Keratinocyte (primary cell): ENCODE measurements around the gene PRSS58. TPM values are rescaled to one million over a fixed set of nuclear protein-coding genes. Genes with fewer than 3 reads are reported as not detected.

Source experiments
- DNase-seq: peaks from one replicate; pipeline ENCODE4 v3.0.0-alpha.2; 2011; ENCODE audit warnings: low read depth, missing footprints, low spot score
- FAIRE-seq: peaks from 2 replicates; lab custom pipeline; 2011; peaks lifted over from hg19 to GRCh38; lab: Jason Lieb, UNC
- H2AFZ ChIP-seq: 2 replicates; pipeline ENCODE4 v1.6.0; 2012; ENCODE audit warnings: low read length, control low read depth, inconsistent platforms; ENCODE audit not compliant: control insufficient read depth
- H3K27ac ChIP-seq: 2 replicates; pipeline ENCODE4 v1.5.1; 2011; ENCODE audit warnings: low read length; ENCODE audit not compliant: control insufficient read depth, insufficient read depth
- H3K27me3 ChIP-seq: 3 replicates; pipeline ENCODE4 v1.6.0; 2011; ENCODE audit warnings: low read length; ENCODE audit not compliant: control insufficient read depth, insufficient read depth; ENCODE audit errors: extremely low read depth
- H3K36me3 ChIP-seq, 2 experiments: 2 replicates in 1 of 2; 3 replicates in 1 of 2; pipeline ENCODE4 v1.5.1; 2011; ENCODE audit warnings: low read length in 2 of 2, mild to moderate bottlenecking in 1 of 2; ENCODE audit not compliant: control insufficient read depth in 2 of 2, insufficient read depth in 2 of 2; ENCODE audit errors: extremely low read depth in 1 of 2
- H3K4me1 ChIP-seq: 3 replicates; pipeline ENCODE4 v1.5.1; 2011; ENCODE audit warnings: low read length; ENCODE audit not compliant: control insufficient read depth, insufficient read depth; ENCODE audit errors: extremely low read depth
- H3K4me2 ChIP-seq: 3 replicates; pipeline ENCODE4 v1.6.0; 2011; ENCODE audit warnings: low read depth, low read length; ENCODE audit not compliant: control insufficient read depth, insufficient read depth; ENCODE audit errors: extremely low read depth
- H3K4me3 ChIP-seq, 3 experiments: fragments of 200-600 bp in 1 of 3; sonication (generic) in 1 of 3; 2 replicates in 2 of 3; 3 replicates in 1 of 3; pipeline ENCODE4 v1.5.1; 2011 to 2016; ENCODE audit warnings: low read length in 3 of 3, mild to moderate bottlenecking in 3 of 3, control low read depth in 2 of 3, inconsistent platforms in 1 of 3, low read depth in 1 of 3, mixed read lengths in 1 of 3, mixed run types in 1 of 3, moderate library complexity in 1 of 3; ENCODE audit not compliant: control insufficient read depth in 2 of 3, insufficient read depth in 2 of 3; ENCODE audit errors: extremely low read depth in 1 of 3
- H3K79me2 ChIP-seq: 2 replicates; pipeline ENCODE4 v1.6.0; 2012; ENCODE audit warnings: low read length; ENCODE audit not compliant: control insufficient read depth, insufficient read depth
- H3K9ac ChIP-seq: 3 replicates; pipeline ENCODE4 v1.6.0; 2011; ENCODE audit warnings: low read length; ENCODE audit not compliant: control insufficient read depth, insufficient read depth; ENCODE audit errors: extremely low read depth
- H3K9me1 ChIP-seq: 3 replicates; pipeline ENCODE4 v1.6.0; 2011; ENCODE audit warnings: low read length; ENCODE audit not compliant: control insufficient read depth, insufficient read depth; ENCODE audit errors: extremely low read depth
- H3K9me3 ChIP-seq: 2 replicates; pipeline ENCODE4 v1.5.1; 2012; ENCODE audit warnings: low read depth, low read length; ENCODE audit not compliant: control insufficient read depth
- H4K20me1 ChIP-seq: 3 replicates; pipeline ENCODE4 v1.6.0; 2011; ENCODE audit warnings: low read length; ENCODE audit not compliant: control insufficient read depth, insufficient read depth; ENCODE audit errors: extremely low read depth
- EZH2 ChIP-seq: IDR thresholded peaks from one replicate; pipeline ENCODE4 v1.6.1; 2012; ENCODE audit warnings: inconsistent platforms, mild to moderate bottlenecking, low read length, moderate library complexity
- dilution Hi-C: fragments of 300-500 bp; cut with MboI; formaldehyde crosslinking; loops from one replicate; pipeline ENCODE4 v1.7.0; 2020; ENCODE audit warnings: low sequenced_read_pairs; ENCODE audit not compliant: extremely low pct_ligation_motif_present
- polyA plus RNA-seq, 5 experiments: library from polyadenylated mRNA; depleted of rRNA in 3 of 5; stranded (reverse) in 3 of 5; stranded (forward) in 1 of 5; unstranded in 1 of 5; fragments of >200 nt; gene quantifications; 1 replicate in 1 of 5; 2 replicates in 3 of 5; 3 replicates in 1 of 5; pipeline versions ENCODE4 v1.2.1 to v1.2.3, GENCODE V29; 2011 to 2012; ENCODE audit warnings: missing spikeins in 2 of 5, low read depth in 1 of 5, low replicate concordance in 1 of 5
- TF ChIP-seq, protein P1 (sequence below), 3 experiments: IDR thresholded peaks in 1 of 3; conservative IDR thresholded peaks in 1 of 3; optimal IDR thresholded peaks in 1 of 3; 2 replicates in 2 of 3; 3 replicates in 1 of 3; pipeline versions ENCODE3 to v1.5.1; 2011; ENCODE audit warnings: low read length in 3 of 3, mild to moderate bottlenecking in 3 of 3, moderate library complexity in 2 of 3, control low read depth in 1 of 3, inconsistent platforms in 1 of 3; ENCODE audit not compliant: insufficient read depth in 2 of 3; ENCODE audit errors: extremely low read depth in 1 of 3

Gene PRSS58
- polyA plus RNA-seq, 1 donor (not counting 4 experiments of a cell fraction or from before 2014, with no cell fraction given), result not detected

DNA sequence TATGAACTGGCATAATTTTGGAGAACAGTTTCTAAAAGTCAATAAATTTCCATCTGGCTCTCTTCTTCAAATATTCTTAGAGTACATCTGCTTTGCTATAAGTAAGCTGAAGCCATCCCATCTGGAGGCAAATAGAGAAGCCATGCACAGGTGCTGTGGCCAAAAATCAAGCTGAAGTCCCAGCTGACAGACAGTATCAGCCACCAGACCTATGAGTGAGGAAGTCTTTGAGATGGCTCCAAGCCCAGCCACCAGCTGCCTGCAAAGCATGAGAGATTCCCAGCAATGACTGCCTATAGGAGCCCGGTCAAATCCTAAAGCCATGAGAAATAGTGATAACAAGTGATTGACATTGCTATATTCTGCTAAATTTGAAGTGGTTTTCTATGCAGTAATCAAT is 21.7 kb upstream of the PRSS58 start:
- H3K4me3 ChIP-seq, result no peak overlapping the region
- no peaks in the 10 kb centered on the region for H4K20me1 ChIP-seq
- no peaks in the 10 kb centered on the region for H3K9me3 ChIP-seq
- H3K9ac ChIP-seq, result no peak overlapping the region
- H3K79me2 ChIP-seq, result no peaks in the 10 kb centered on the region
- dilution Hi-C loops, result no loop called here
- H3K4me1 ChIP-seq, result no peaks in the 10 kb centered on the region
- no peak overlapping the region for H3K4me2 ChIP-seq
- no peaks in the 10 kb centered on the region for H3K27me3 ChIP-seq
- H3K9me1 ChIP-seq, result no peaks in the 10 kb centered on the region
- H2AFZ ChIP-seq, result no peak overlapping the region
- H3K36me3 ChIP-seq, result no peaks in the 10 kb centered on the region
- DNase-seq (no peak), FAIRE-seq (no peak)
- no peak overlapping the region for H3K27ac ChIP-seq
- TF ChIP-seq, protein P1, sequence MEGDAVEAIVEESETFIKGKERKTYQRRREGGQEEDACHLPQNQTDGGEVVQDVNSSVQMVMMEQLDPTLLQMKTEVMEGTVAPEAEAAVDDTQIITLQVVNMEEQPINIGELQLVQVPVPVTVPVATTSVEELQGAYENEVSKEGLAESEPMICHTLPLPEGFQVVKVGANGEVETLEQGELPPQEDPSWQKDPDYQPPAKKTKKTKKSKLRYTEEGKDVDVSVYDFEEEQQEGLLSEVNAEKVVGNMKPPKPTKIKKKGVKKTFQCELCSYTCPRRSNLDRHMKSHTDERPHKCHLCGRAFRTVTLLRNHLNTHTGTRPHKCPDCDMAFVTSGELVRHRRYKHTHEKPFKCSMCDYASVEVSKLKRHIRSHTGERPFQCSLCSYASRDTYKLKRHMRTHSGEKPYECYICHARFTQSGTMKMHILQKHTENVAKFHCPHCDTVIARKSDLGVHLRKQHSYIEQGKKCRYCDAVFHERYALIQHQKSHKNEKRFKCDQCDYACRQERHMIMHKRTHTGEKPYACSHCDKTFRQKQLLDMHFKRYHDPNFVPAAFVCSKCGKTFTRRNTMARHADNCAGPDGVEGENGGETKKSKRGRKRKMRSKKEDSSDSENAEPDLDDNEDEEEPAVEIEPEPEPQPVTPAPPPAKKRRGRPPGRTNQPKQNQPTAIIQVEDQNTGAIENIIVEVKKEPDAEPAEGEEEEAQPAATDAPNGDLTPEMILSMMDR (optimal IDR thresholded peaks at IDR 0.05 in 1 of 3, IDR thresholded peaks at IDR 0.05 in 1 of 3, conservative IDR thresholded peaks at IDR 0.05 in 1 of 3; ENCODE audit: extremely low read depth in 1 of 3, insufficient read depth in 2 of 3, low read length in 3 of 3), result no peak
- TF ChIP-seq EZH2, result no peak

DNA sequence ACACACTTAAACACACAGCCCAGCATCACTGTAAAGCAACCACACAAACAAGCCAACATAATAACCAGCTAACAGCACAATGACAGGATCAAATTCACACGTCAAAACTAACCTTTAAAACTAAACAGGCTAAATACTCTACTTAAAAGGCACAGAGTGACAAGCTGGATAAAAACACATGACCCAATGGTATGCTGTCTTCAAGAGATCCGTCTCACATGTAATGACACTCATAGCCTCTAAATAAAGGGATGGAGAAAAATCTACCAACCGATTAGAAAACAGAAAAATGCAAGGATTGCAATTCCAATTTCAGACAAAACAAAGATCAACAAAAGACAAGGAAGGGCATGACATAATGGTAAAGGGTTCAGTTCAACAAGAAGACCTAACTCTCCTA is 17.2 kb upstream of the PRSS58 start:
- no peaks in the 10 kb centered on the region for H3K9me3 ChIP-seq
- dilution Hi-C loops, result no loop called here
- no peaks in the 10 kb centered on the region for H3K79me2 ChIP-seq
- no peak overlapping the region for H3K4me3 ChIP-seq
- H3K36me3 ChIP-seq, result no peaks in the 10 kb centered on the region
- no peak overlapping the region for H2AFZ ChIP-seq
- no peaks in the 10 kb centered on the region for H4K20me1 ChIP-seq
- H3K9me1 ChIP-seq, result no peaks in the 10 kb centered on the region
- H3K27ac ChIP-seq, result no peak overlapping the region
- DNase-seq, result no peak
- no peak overlapping the region for H3K9ac ChIP-seq
- TF ChIP-seq, protein P1 (optimal IDR thresholded peaks at IDR 0.05 in 1 of 3, IDR thresholded peaks at IDR 0.05 in 1 of 3, conservative IDR thresholded peaks at IDR 0.05 in 1 of 3; ENCODE audit: extremely low read depth in 1 of 3, insufficient read depth in 2 of 3, low read length in 3 of 3), result no peak
- TF ChIP-seq EZH2, result no peak
- H3K4me1 ChIP-seq, result no peaks in the 10 kb centered on the region
- no peak overlapping the region for H3K4me2 ChIP-seq
- no peak for FAIRE-seq
- H3K27me3 ChIP-seq, result no peaks in the 10 kb centered on the region
